NK-92 (cell line): Measurements from ENCODE around the gene ZFYVE21.
"Not testable (repeated sequence)": the region's sequence is repeated elsewhere in the genome, so short reads cannot be mapped to it uniquely, and the experiment has no call there.

ENCODE experiments used
- DNase-seq: peaks from one replicate; lab custom pipeline; 2025; ENCODE audit not compliant: unreplicated experiment; lab: John Stamatoyannopoulos, UW

The ZFYVE21 gene

DNA sequence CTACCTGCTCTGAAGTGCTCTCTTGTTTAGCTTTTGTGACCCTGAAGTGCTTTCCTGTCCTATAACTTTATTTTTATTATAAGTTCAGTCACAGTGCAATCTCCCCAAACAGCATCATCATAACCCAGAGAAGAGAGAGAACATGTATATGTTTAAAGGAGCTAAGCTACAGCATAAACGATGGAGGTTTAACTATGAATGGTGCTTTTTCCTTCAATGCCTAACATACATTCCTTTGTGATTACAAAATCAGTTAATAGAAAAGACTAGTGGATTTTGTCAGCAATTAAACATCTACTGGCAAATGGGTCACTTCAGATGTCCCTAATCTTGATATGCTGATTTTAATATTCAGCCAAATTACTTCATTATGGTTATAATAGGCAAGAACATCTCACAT lies 46.4 kb downstream of the ZFYVE21 start:
- DNase-seq, result no peak

DNA sequence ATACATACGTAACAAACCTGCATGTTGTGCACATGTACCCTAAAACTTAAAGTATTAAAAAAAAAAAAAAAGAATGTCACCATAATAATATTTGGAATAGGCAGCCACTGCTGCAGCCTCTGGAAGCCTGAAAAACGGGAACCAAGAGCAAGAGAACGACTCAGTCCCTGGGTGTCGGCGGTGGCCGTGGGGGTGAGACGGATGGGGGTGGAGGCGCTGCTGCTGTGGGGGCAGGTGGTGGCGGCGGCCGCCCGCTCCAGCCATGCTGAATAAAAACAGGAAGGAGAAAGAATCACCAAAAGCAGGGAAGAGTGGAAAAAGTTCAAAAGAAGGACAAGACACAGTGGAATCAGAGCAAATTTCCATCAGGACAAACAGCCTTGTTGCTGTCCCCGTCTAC lies 46.9 kb downstream of the ZFYVE21 start:
- DNase-seq, result no peak

DNA sequence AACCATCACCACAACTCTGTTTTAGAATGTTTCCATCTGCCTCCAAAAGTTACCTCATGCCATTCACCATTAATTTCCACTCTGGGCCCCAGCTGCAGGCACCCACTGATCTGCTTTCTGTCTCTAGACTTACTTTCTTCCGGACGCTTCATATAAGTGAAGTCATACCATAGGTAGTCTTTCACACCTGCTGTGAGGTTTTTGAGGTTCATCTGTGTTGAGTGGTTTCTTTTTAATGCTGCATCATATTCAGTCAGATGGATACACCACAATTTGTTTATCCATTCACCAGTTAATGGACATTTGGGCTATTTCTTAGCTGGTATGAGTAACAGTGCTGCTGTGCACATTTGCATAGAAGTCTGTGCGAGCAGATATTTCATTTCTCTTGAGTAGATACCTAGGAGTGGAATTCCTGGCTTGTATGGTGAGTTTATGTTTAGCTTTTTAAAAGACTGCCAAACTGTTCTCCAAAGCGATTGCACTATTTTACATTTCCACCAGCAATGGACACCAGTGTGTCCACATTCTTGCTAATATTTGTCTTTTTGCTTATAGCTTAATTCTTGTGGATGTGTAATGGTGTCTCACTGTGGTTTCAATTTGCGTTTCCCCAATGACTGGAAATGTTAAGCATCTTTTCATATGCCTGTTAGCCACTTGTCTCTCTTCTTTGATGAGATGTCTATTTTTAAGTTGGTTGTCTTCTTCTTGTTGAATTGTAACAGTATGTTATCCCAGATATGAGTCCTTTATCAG lies 48.3 kb downstream of the ZFYVE21 start:
- no peak for DNase-seq

DNA sequence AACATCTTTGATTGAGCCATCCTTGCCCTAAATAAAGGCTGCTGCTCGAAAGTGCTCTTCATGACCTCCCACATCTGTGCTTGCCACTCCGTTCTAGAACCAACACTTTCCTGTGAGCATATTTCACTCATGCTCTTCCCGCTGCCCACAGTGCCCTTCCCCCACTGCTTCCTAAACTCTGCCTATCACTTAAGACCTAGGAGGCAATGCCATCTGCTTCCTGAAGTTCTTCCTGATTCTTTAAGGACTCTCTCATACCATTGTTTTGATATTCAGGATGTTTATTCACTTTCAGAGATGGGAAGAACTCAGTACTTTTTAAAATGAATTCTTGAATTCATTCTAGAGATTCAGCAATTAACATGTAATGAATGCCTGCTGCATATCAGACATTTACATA lies 49.9 kb downstream of the ZFYVE21 start:
- no peak for DNase-seq

DNA sequence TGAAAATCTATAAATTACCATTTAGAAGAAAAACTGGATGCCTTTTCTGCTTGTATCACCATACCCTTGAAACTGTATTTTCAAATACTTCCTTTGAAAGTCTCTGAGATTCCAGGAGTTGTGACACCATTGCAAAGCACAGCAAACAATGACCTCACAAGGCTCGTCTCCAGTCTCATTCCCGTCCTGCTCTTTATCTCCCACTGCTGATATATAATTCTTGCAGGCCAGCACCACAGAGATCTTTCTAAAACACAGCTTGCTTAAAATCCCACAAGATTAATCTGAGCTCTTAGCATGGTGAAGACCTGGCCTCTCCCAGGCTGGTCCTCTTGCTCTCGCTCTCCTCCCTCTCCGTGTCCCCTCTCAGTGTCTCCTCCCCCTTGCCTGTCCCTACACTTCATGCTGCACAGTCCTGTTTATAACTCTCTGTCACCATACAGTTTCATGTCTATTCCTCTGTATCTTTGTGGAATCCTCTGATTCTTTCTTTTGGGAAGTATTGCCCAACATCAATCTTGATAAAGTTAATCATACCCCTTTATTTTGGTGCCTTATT lies 51.8 kb downstream of the ZFYVE21 start:
- DNase-seq, result no peak

DNA sequence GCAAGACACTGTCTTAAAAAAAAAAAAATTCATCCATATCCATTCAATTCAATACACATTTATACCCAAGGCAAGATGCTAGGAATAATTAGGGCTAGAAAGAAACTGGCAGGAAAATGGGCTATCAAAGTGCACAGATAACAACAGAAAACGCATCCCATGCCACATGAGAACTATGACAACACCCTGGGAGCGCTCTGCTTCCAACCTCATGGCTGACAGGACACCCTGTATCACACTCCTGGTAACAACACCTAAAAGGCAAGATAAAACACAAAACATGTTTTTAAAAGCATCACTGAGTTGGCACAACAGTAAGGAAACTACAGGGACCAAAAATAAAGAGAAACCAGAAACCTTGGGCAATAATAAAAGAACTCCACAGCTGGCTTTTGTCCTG lies 54.9 kb downstream of the ZFYVE21 start:
- DNase-seq, result no peak

DNA sequence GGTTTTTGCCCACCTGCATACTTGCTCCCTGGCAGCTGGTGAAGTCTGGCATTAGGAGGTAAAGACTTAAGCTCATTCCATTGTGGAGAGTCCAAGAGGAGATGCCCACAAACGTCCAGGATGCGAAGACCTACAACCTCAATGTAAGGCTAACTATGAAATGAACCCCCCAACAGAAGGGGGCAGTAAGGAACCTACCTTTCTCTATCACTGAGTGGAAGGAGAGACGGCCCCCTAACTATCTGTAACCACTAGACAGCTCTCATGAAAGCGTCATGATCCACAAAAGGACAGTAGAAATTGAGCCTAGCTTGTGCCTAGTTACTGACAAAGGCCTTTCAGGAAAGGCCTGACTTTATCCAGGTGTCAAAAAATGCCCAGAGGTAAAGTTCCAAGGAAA lies 55.3 kb downstream of the ZFYVE21 start:
- DNase-seq, result no peak

GRCh38 chr14:103772078-103772712 lies 56.6 kb downstream of the ZFYVE21 start:
- DNase-seq, result no peak

DNA sequence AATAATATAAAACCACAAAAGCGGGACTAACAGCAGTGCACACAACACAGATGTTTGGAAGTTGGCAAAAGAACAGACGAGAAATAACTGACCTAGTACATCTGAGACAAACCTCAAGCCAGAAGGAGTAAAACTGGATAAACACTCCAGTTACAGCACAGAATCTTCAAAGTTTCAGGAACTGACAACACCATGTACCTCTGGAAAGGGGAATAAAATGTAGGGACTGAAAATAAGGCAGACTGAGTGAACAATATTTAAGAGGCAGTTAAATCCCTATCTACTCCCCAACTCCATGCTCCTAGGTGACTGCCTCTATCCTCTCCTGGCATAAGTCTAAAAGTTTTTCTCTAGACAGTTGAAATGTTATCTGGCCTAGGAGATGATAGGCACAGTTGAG lies 57.9 kb downstream of the ZFYVE21 start:
- no peak for DNase-seq

GRCh38 chr14:103775506-103775905 lies 59.9 kb downstream of the ZFYVE21 start:
- DNase-seq, result no peak

DNA sequence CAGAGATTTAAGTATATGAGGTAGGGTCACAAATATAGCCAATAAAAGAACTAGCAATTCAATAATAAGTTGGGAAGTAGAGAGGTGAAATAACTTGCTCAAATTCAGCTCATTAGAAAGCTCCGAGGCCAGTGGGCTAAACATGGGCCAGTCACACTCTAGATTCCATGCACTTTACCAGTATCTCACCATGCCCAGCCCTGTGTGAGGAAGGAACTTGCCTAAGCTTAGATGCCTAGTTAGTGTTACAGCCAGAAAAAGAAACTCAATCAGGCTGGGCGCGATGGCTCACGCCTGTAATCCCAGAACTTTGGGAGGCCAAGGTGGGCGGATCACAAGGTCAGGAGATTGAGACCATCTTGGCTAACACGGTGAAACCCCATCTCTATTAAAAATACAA lies 60.7 kb downstream of the ZFYVE21 start:
- DNase-seq, result not testable (repeated sequence)

GRCh38 chr14:103782376-103782775 lies 66.8 kb downstream of the ZFYVE21 start:
- no peak for DNase-seq
